ENCODE measurements around the gene ANKRD33B.
"Not testable (repeated sequence)": the region's sequence is repeated elsewhere in the genome, so short reads cannot be mapped to it uniquely, and the experiment has no call there.

ANKRD33B gene

DNA sequence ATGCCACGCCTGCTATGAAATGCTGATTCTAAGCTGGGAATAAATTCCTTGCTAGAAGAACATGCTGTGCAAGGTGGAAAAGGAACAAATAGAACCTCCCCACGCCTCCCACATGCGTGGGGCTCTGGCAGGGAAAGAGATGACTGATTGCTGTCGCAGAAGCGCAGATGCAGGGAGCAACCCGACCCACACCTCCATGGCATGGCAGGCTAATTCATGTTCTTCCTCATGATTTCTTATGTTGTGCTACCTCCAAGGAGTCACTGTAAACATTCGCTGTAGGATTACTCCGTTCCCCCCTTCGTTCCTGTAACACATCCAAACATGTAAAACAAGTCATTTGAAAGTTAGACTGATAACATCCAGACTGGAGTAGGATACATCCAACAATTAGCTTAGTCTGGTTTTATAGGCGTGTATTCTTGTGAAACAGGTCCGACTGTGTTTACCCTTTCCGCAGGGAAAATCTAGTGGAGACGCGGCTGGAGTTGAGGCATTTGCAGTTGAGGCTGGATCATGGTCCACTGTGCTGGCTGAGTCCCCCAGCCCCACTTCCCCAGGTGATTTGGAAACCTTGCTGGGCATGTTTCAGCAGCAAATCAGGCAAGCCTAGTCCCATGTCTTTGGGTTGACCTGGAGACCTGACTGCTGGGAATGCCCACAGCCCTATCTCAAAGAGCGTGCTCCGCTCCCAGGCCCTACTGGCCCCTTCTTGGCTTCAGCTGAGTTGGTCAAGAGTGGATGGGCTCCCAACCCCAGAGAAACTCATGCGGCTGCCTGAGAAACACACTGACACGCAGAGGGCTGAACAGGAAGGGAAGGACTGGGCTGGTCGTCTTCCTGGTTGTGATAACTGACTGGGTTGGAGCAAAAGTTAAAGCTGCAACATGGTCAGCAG, 24.8 kb upstream of the ANKRD33B start:
- Histone ChIP-seq H3K9me3 (ENCODE audit: low read length) (no peaks in the 10 kb centered on the region), H3K9ac (ENCODE audit: low read length) (no peak overlapping the region), H3K27me3 (ENCODE audit: control insufficient read depth in 1 of 2, insufficient read depth in 2 of 2, low read length in 2 of 2) (peaks cover 0 to 10% of the 10 kb centered on the region in 2 donors), H3K4me3 (ENCODE audit: low read depth in 1 of 2, low read length in 2 of 2) (no peak overlapping the region), H3K27ac (ENCODE audit: low read depth, low read length) (no peak overlapping the region), H3K36me3 (ENCODE audit: insufficient read depth, low read length) (no peaks in the 10 kb centered on the region), H3K4me1 (ENCODE audit: insufficient read depth, low read length) (peaks cover 4% of the 10 kb centered on the region)

- Histone ChIP-seq H3K4me1 (ENCODE audit: insufficient read depth, low read length) (peaks cover 4% of the 10 kb centered on the region), H3K9ac (ENCODE audit: low read length) (no peak overlapping the region), H3K27me3 (ENCODE audit: control insufficient read depth in 1 of 2, insufficient read depth in 2 of 2, low read length in 2 of 2) (peaks cover 0 to 10% of the 10 kb centered on the region in 2 donors), H3K9me3 (ENCODE audit: low read length) (no peaks in the 10 kb centered on the region), H3K4me3 (ENCODE audit: low read depth in 1 of 2, low read length in 2 of 2) (no peak overlapping the region), H3K27ac (ENCODE audit: low read depth, low read length) (no peak overlapping the region), H3K36me3 (ENCODE audit: insufficient read depth, low read length) (no peaks in the 10 kb centered on the region)
Measured at GRCh38 chr5:10539687-10539998, 24.2 kb upstream of the ANKRD33B start.

DNA sequence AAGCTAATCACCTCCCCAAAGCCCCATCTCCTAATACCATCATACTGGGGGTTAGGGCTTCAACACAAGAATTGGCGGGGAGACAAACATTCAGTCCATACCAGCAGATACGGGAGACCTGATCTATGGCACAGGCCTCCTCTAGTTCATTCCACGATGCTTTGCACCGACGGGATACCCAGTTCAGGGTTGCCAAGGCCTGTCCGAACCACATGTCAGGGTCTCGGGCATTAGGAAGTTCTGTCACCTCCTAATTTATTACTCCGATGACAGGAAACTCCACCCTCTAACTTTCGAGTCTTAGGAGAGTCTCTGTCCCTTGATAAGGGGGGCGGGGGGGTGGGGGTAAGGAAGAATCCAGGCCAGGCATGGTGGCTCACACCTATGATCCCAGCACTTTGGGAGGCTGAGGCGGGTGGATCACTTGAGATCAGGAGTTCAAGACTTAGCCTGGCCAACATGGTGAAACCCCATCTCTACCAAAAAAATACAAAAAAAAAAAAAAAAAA, 23.8 kb upstream of the ANKRD33B start:
- H3K9me3 ChIP-seq (ENCODE audit: low read length) = no peaks in the 10 kb centered on the region
- no peak overlapping the region for H3K4me3 ChIP-seq (ENCODE audit: low read depth in 1 of 2, low read length in 2 of 2)
- peaks cover 4% of the 10 kb centered on the region for H3K4me1 ChIP-seq (ENCODE audit: insufficient read depth, low read length)
- no peak overlapping the region for H3K9ac ChIP-seq (ENCODE audit: low read length)
- no peak overlapping the region for H3K27ac ChIP-seq (ENCODE audit: low read depth, low read length)
- H3K36me3 ChIP-seq (ENCODE audit: insufficient read depth, low read length) = no peaks in the 10 kb centered on the region
- H3K27me3 ChIP-seq (ENCODE audit: control insufficient read depth in 1 of 2, insufficient read depth in 2 of 2, low read length in 2 of 2) = peaks cover 0 to 10% of the 10 kb centered on the region in 2 donors

- H3K36me3 ChIP-seq (ENCODE audit: insufficient read depth, low read length) = no peaks in the 10 kb centered on the region
- no peak overlapping the region for H3K4me3 ChIP-seq (ENCODE audit: low read depth in 1 of 2, low read length in 2 of 2)
- H3K9ac ChIP-seq (ENCODE audit: low read length) = no peak overlapping the region
- no peaks in the 10 kb centered on the region for H3K9me3 ChIP-seq (ENCODE audit: low read length)
- H3K4me1 ChIP-seq (ENCODE audit: insufficient read depth, low read length) = peaks cover 4% of the 10 kb centered on the region
- no peak overlapping the region for H3K27ac ChIP-seq (ENCODE audit: low read depth, low read length)
- peaks cover 0 to 10% of the 10 kb centered on the region in 2 donors for H3K27me3 ChIP-seq (ENCODE audit: control insufficient read depth in 1 of 2, insufficient read depth in 2 of 2, low read length in 2 of 2)
Measured at GRCh38 chr5:10540951-10541646, 22.8 kb upstream of the ANKRD33B start.

GRCh38 chr5:10542055-10542550, 21.8 kb upstream of the ANKRD33B start:
- Histone ChIP-seq H3K27me3 (ENCODE audit: control insufficient read depth in 1 of 2, insufficient read depth in 2 of 2, low read length in 2 of 2) (peaks cover 0 to 10% of the 10 kb centered on the region in 2 donors), H3K36me3 (ENCODE audit: insufficient read depth, low read length) (no peaks in the 10 kb centered on the region), H3K27ac (ENCODE audit: low read depth, low read length) (no peak overlapping the region), H3K9ac (ENCODE audit: low read length) (no peak overlapping the region), H3K4me3 (ENCODE audit: low read depth in 1 of 2, low read length in 2 of 2) (no peak overlapping the region), H3K9me3 (ENCODE audit: low read length) (no peaks in the 10 kb centered on the region), H3K4me1 (ENCODE audit: insufficient read depth, low read length) (peaks cover 4% of the 10 kb centered on the region)

GRCh38 chr5:10543585-10544040, 20.3 kb upstream of the ANKRD33B start:
- no peak overlapping the region for H3K27ac ChIP-seq (ENCODE audit: low read depth, low read length)
- no peak overlapping the region for H3K4me3 ChIP-seq (ENCODE audit: low read depth in 1 of 2, low read length in 2 of 2)
- H3K9ac ChIP-seq (ENCODE audit: low read length) = no peak overlapping the region
- peaks cover 0 to 6% of the 10 kb centered on the region in 2 donors for H3K27me3 ChIP-seq (ENCODE audit: control insufficient read depth in 1 of 2, insufficient read depth in 2 of 2, low read length in 2 of 2)
- no peaks in the 10 kb centered on the region for H3K9me3 ChIP-seq (ENCODE audit: low read length)
- H3K4me1 ChIP-seq (ENCODE audit: insufficient read depth, low read length) = no peaks in the 10 kb centered on the region
- H3K36me3 ChIP-seq (ENCODE audit: insufficient read depth, low read length) = no peaks in the 10 kb centered on the region

GRCh38 chr5:10545084-10545483, 18.8 kb upstream of the ANKRD33B start:
- Histone ChIP-seq H3K27ac (ENCODE audit: low read depth, low read length) (no peak overlapping the region), H3K9me3 (ENCODE audit: low read length) (no peaks in the 10 kb centered on the region), H3K4me3 (ENCODE audit: low read depth in 1 of 2, low read length in 2 of 2) (no peak overlapping the region), H3K27me3 (ENCODE audit: control insufficient read depth in 1 of 2, insufficient read depth in 2 of 2, low read length in 2 of 2) (no peaks in the 10 kb centered on the region), H3K4me1 (ENCODE audit: insufficient read depth, low read length) (no peaks in the 10 kb centered on the region), H3K9ac (ENCODE audit: low read length) (no peak overlapping the region), H3K36me3 (ENCODE audit: insufficient read depth, low read length) (no peaks in the 10 kb centered on the region)

DNA sequence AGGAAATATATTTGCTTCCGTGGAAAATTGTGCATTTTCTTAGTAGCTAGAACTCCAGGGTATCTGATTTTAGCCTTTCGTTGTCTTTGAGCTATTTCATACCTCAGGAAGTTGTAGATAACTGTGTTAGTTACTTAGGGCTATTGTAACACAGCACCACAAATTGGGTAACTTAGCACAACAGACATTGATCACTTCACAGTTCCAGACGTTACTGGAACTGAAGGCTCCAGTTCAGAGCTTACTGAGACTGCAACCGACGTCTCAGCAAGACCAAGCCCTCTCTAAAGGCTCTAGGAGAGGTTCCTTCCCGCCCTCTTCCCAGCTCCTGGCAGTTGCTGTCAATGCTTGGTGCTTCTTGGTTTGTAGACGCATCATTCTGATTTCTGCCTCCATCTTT, 17.7 kb upstream of the ANKRD33B start:
- no peaks in the 10 kb centered on the region for H3K4me1 ChIP-seq (ENCODE audit: insufficient read depth, low read length)
- H3K4me3 ChIP-seq (ENCODE audit: low read depth in 1 of 2, low read length in 2 of 2) = no peak overlapping the region
- H3K9me3 ChIP-seq (ENCODE audit: low read length) = no peaks in the 10 kb centered on the region
- no peak overlapping the region for H3K9ac ChIP-seq (ENCODE audit: low read length)
- no peak overlapping the region for H3K27ac ChIP-seq (ENCODE audit: low read depth, low read length)
- no peaks in the 10 kb centered on the region for H3K36me3 ChIP-seq (ENCODE audit: insufficient read depth, low read length)
- no peaks in the 10 kb centered on the region for H3K27me3 ChIP-seq (ENCODE audit: control insufficient read depth in 1 of 2, insufficient read depth in 2 of 2, low read length in 2 of 2)

DNA sequence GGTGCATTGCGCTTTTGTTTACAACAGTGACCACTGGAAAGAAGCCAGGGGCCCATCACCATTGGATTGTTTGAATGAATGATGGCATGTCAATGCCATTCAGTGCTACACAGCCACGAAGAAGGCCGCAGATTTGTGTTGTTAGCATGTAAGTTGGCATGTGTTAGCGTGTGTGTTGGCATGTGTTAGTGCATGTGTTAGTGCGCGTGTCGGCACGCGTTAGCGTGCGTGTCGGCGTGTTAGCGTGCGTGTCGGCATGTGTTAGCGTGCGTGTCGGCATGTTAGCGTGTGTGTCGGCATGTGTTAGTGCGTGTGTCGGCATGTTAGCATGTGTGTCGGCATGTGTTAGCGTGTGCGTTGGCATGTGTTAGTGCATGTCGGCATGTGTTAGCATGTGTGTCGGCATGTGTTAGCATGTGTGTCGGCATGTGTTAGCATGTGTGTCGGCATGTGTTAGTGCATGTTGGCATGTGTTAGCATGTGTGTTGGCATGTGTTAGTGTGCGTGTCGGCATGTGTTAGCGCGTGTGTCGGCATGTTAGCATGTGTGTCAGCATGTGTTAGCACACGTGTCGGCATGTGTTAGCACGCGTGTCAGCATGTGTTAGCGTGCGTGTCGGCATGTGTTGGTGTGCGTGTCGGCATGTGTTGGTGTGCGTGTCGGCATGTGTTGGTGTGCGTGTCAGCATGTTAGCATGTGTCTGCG, 15.3 kb upstream of the ANKRD33B start:
- no peak overlapping the region for H3K4me3 ChIP-seq (ENCODE audit: low read depth in 1 of 2, low read length in 2 of 2)
- no peaks in the 10 kb centered on the region for H3K9me3 ChIP-seq (ENCODE audit: low read length)
- H3K27ac ChIP-seq (ENCODE audit: low read depth, low read length) = no peak overlapping the region
- no peaks in the 10 kb centered on the region for H3K4me1 ChIP-seq (ENCODE audit: insufficient read depth, low read length)
- H3K9ac ChIP-seq (ENCODE audit: low read length) = no peak overlapping the region
- H3K36me3 ChIP-seq (ENCODE audit: insufficient read depth, low read length) = no peaks in the 10 kb centered on the region
- peaks cover 0 to 3% of the 10 kb centered on the region in 2 donors for H3K27me3 ChIP-seq (ENCODE audit: control insufficient read depth in 1 of 2, insufficient read depth in 2 of 2, low read length in 2 of 2)

DNA sequence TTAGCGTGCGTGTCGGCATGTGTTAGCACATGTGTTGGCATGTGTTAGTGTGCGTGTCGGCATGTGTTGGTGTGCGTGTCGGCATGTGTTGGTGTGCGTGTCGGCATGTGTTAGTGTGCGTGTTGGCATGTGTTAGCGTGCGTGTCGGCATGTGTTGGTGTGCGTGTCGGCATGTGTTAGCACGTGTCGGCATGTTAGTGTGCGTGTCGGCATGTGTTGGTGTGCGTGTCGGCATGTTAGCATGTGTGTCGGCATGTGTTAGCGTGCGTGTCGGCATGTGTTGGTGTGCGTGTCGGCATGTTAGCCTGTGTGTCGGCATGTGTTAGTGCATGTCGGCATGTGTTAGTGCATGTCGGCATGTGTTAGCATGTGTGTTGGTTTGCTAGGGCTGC, 14.8 kb upstream of the ANKRD33B start:
- not testable (repeated sequence) for H3K4me3 ChIP-seq (ENCODE audit: low read depth in 1 of 2, low read length in 2 of 2); H3K9ac ChIP-seq (ENCODE audit: low read length)

More for the DNA sequence above, 14.8 kb upstream of the ANKRD33B start:
- H3K9me3 ChIP-seq (ENCODE audit: low read length); H3K36me3 ChIP-seq (ENCODE audit: insufficient read depth, low read length); H3K27me3 ChIP-seq (ENCODE audit: control insufficient read depth in 1 of 2, insufficient read depth in 2 of 2, low read length in 2 of 2); H3K4me1 ChIP-seq (ENCODE audit: insufficient read depth, low read length); H3K27ac ChIP-seq (ENCODE audit: low read depth, low read length): not testable (repeated sequence)

Measured in muscle layer of colon (tissue), 2 donors.